ENCODE data around the gene FOXB2. TPM values are rescaled to one million over a fixed set of nuclear protein-coding genes. Genes with fewer than 3 reads are reported as not detected.

The FOXB2 gene
- total RNA-seq, 1 donor from 2014 or later: not detected

DNA sequence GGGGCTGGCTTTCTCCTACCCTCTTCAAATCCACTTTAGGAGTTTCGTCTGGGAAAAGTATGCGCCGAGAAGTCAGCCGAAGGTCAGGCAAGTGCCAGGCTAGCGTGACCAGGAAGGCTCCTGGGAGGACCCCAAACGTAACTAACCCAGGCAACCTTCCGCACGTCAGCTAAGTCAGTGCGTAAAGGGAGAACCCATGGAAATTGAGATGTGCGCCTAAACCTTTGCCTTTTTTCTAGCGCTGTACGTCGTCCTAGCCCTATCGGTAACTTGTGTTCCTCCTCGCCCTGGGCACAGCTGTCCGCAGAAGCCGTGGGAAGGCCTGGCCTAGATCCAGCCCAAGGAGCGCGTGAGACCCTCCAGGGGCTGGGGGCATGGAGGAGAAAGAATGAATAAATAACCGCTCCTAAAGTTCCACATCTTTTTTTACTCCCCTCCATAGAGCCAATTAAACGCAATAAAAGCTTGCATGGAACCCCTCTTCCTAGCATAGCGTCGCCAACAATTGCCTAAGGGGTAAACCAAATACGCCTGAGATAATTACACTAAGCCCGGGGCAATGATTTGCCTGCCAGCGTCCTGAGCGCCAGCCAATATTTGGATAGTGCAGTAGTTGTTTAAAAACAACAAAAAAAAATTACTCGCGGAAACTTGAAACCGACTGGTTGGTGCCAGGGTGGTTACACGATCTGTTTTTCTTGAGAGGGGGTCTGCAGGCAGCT is 4.0 kb upstream of the FOXB2 start:
- H3K4me3 Mint-ChIP-seq: peak overlapping the region; percentile 65
- Histone ChIP-seq H3K27ac (no peak overlapping the region), H3K9ac (no peak overlapping the region), H3K4me3 (peak overlapping the region; percentile 46), H3K9me3 (ENCODE audit: low read depth) (no peaks in the 10 kb centered on the region), H3K36me3 (no peaks in the 10 kb centered on the region), H3F3A (ENCODE audit: low read depth) (peaks cover 58% of the 10 kb centered on the region), H3K79me2 (ENCODE audit: low read depth) (no peaks in the 10 kb centered on the region), H3K4me1 (peaks cover 36% of the 10 kb centered on the region), H2AFZ (replicated peaks) (no peak overlapping the region), H3K4me2 (peak overlapping the region; percentile 86), H4K20me1 (ENCODE audit: low read depth) (peaks cover 77% of the 10 kb centered on the region), H3K27me3 (peaks cover 100% of the 10 kb centered on the region)
- H3K4me1 Mint-ChIP-seq: peaks cover 47% of the 10 kb centered on the region
- no peaks in the 10 kb centered on the region for H3K9me3 Mint-ChIP-seq
- H3K27me3 Mint-ChIP-seq (ENCODE audit: insufficient read depth, low read depth): peaks cover 89% of the 10 kb centered on the region
- H3K27ac Mint-ChIP-seq: no peak overlapping the region
- no peaks in the 10 kb centered on the region for H3K36me3 Mint-ChIP-seq
- peak; percentile 35 for DNase-seq (ENCODE audit: low spot score)
- peak; percentile 27 for TF ChIP-seq EZH2 (IDR thresholded peaks at IDR 0.05)
- TF ChIP-seq, protein P1, sequence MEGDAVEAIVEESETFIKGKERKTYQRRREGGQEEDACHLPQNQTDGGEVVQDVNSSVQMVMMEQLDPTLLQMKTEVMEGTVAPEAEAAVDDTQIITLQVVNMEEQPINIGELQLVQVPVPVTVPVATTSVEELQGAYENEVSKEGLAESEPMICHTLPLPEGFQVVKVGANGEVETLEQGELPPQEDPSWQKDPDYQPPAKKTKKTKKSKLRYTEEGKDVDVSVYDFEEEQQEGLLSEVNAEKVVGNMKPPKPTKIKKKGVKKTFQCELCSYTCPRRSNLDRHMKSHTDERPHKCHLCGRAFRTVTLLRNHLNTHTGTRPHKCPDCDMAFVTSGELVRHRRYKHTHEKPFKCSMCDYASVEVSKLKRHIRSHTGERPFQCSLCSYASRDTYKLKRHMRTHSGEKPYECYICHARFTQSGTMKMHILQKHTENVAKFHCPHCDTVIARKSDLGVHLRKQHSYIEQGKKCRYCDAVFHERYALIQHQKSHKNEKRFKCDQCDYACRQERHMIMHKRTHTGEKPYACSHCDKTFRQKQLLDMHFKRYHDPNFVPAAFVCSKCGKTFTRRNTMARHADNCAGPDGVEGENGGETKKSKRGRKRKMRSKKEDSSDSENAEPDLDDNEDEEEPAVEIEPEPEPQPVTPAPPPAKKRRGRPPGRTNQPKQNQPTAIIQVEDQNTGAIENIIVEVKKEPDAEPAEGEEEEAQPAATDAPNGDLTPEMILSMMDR (IDR thresholded peaks at IDR 0.05): no peak

DNA sequence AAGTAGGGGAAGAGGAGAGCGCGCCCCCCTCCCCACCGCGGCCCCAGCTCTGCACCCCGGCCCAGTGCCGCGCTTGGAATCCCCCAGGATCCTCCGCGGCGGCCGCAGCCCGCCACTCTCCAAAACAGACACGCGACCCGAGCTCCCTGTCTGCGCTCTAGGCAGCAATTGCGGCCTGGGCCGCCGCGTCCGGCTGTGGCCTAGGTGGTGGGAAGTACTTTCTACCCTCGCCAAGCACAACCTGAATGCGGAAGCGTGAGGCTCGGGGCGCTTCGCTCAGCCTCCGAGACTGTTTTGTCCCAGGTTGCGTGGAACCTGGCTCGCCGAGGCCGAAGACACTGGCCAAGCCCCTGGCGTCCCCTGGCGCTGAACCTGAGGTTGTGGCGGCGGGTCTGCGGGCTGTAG is 3.3 kb upstream of the FOXB2 start:
- no peaks in the 10 kb centered on the region for H3K79me2 ChIP-seq (ENCODE audit: low read depth)
- H3K27me3 Mint-ChIP-seq (ENCODE audit: insufficient read depth, low read depth): peaks cover 91% of the 10 kb centered on the region
- H3K4me2 ChIP-seq: peak overlapping the region; percentile 86
- H3K36me3 Mint-ChIP-seq: no peaks in the 10 kb centered on the region
- TF ChIP-seq, protein P1 (IDR thresholded peaks at IDR 0.05): peak; percentile 24
- TF ChIP-seq EZH2phosphoT487 (IDR thresholded peaks at IDR 0.05) (peak; percentile 91), EZH2 (IDR thresholded peaks at IDR 0.05) (peak; percentile 72)
- no peaks in the 10 kb centered on the region for H3K9me3 Mint-ChIP-seq
- H3K4me1 ChIP-seq: peaks cover 38% of the 10 kb centered on the region
- no peak overlapping the region for H3K27ac Mint-ChIP-seq
- peaks cover 61% of the 10 kb centered on the region for H3F3A ChIP-seq (ENCODE audit: low read depth)
- peaks cover 100% of the 10 kb centered on the region for H3K27me3 ChIP-seq
- peak; percentile 71 for DNase-seq (ENCODE audit: low spot score)
- H3K9ac ChIP-seq: no peak overlapping the region
- H3K4me3 ChIP-seq: peak overlapping the region; percentile 46
- H3K36me3 ChIP-seq: no peaks in the 10 kb centered on the region
- peaks cover 84% of the 10 kb centered on the region for H4K20me1 ChIP-seq (ENCODE audit: low read depth)
- H3K4me3 Mint-ChIP-seq: peak overlapping the region; percentile 65
- H3K4me1 Mint-ChIP-seq: peaks cover 49% of the 10 kb centered on the region
- H3K27ac ChIP-seq: no peak overlapping the region
- no peaks in the 10 kb centered on the region for H3K9me3 ChIP-seq (ENCODE audit: low read depth)
- H2AFZ ChIP-seq (replicated peaks): peak overlapping the region; percentile 68

DNA sequence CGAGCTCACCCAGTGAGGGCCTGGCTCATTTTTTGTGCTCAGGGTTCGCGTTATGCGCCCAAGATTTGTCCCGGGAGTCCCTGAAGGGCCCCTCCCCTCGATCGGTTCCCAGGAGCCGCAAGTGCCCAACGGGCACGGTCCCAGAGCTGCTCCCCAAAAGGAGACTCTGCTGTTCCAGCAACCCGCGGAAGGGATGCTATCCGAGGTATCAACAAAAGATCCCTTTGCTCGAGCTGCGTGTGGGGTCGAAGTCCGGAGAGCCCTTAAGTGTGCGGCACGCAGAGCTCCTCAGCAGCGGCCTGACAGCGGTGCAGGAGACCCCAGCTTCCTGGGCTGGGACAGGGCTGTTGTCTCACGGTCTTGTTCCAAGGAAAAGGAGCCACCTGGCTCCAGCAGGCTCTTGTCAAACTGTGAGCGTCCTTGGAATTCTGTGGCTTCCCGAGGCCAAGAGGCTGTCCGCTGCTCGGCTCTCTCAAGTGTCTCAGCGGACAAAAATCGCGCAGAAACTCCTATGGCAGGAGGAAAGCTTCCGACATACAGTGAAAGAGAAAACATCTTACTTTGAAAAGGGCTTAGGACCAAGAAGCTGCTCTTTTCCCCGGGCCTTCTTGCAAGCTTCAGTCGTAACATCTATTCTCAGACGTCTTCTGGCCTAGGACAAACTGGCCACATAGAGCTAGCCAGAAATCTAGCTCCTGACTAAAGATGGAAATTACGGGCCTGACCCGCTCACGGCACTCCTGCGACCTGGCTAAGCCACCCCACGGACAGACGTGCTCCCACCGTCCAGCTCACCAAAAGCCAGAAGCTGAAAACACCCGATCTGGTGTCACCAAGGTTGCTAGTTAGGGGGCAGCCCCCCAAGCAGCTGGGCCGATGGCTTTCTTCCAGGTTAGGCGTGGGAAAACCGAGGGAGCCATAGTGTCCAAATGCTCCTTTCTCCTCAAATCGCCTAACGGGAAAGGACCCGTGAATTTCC is 2.6 kb upstream of the FOXB2 start:
- Mint-ChIP-seq H3K27ac (no peak overlapping the region), H3K36me3 (no peaks in the 10 kb centered on the region), H3K4me3 (peak overlapping the region; percentile 78), H3K9me3 (no peaks in the 10 kb centered on the region), H3K4me1 (peaks cover 55% of the 10 kb centered on the region), H3K27me3 (ENCODE audit: insufficient read depth, low read depth) (peaks cover 94% of the 10 kb centered on the region)
- Histone ChIP-seq H3K36me3 (no peaks in the 10 kb centered on the region), H3F3A (ENCODE audit: low read depth) (peaks cover 68% of the 10 kb centered on the region), H3K4me1 (peaks cover 45% of the 10 kb centered on the region), H3K9ac (no peak overlapping the region), H3K4me2 (peak overlapping the region; percentile 86), H3K9me3 (ENCODE audit: low read depth) (no peaks in the 10 kb centered on the region), H3K4me3 (peak overlapping the region; percentile 46), H2AFZ (replicated peaks) (peak overlapping the region; percentile 68), H3K27me3 (peaks cover 100% of the 10 kb centered on the region), H3K27ac (no peak overlapping the region), H3K79me2 (ENCODE audit: low read depth) (no peaks in the 10 kb centered on the region), H4K20me1 (ENCODE audit: low read depth) (peaks cover 91% of the 10 kb centered on the region)
- TF ChIP-seq, protein P1 (IDR thresholded peaks at IDR 0.05): no peak
- TF ChIP-seq EZH2phosphoT487 (IDR thresholded peaks at IDR 0.05): peak; percentile 77
- TF ChIP-seq EZH2 (IDR thresholded peaks at IDR 0.05): peak; percentile 65
- DNase-seq (ENCODE audit: low spot score): peak; percentile 71
